Vagina (tissue), 2 donors: ENCODE data around the gene HDAC1.

Experiments
- CTCF ChIP-seq, 3 experiments: fragments of 450-650 bp in 2 of 3; fragments of 200-600 bp in 1 of 3; sonication (generic) in 1 of 3; IDR thresholded peaks; one replicate each; pipeline ENCODE4 v1.5.1; 2017 to 2019; ENCODE audit warnings: antibody characterized with exemption in 3 of 3, mild to moderate bottlenecking in 2 of 3, moderate library complexity in 2 of 3
- POLR2A ChIP-seq, 2 donors: fragments of 450-650 bp; IDR thresholded peaks; one replicate each; pipeline ENCODE4 v1.6.1; 2017; ENCODE audit warnings: antibody characterized with exemption in 2 of 2, mild to moderate bottlenecking in 2 of 2, moderate library complexity in 2 of 2
- POLR2AphosphoS5 ChIP-seq, 2 donors: sonication (generic); formaldehyde crosslinking; IDR thresholded peaks; one replicate each; pipeline ENCODE4 v1.9.0; 2017; ENCODE audit warnings: antibody characterized with exemption in 2 of 2, mild to moderate bottlenecking in 2 of 2, low read depth in 1 of 2; ENCODE audit not compliant: insufficient read depth in 1 of 2

- TF ChIP-seq CTCF (IDR thresholded peaks at IDR 0.05) (no peak), POLR2AphosphoS5 (IDR thresholded peaks at IDR 0.05; ENCODE audit: insufficient read depth in 1 of 2, low read depth in 1 of 2) (no peak), POLR2A (IDR thresholded peaks at IDR 0.05) (no peak)
Measured at GRCh38 chr1:32265846-32266245, 26.0 kb upstream of the HDAC1 start.
